ENCODE data around the gene MAPKAPK3.

MAPKAPK3 gene

GRCh38 chr3:50611464-50612233 is 5.3 kb upstream of the MAPKAPK3 start, which contains the start of gene CISH:
CISH (minus strand) TSS chr3:50611774; CDS start chr3:50611650, 124 bp downstream.
- Mint-ChIP-seq H3K4me1 (peaks cover 45% of the 10 kb centered on the region), H3K4me3 (peak within 1 kb of the TSS; percentile 89 to 95 (median 90)), H3K27me3 (ENCODE audit: low read depth) (no peaks in the 10 kb centered on the region), H3K27ac (peak within 1 kb of the TSS; percentile 92 to 99 (median 93)), H3K9me3 (no peaks in the 10 kb centered on the region), H3K36me3 (ENCODE audit: low read depth) (no peaks in the 10 kb centered on the region)
- peak; percentile 50 to 65 (median 62) for TF ChIP-seq CTCF (IDR thresholded peaks at IDR 0.05; ENCODE audit: unreplicated experiment in 3 of 3)

- Mint-ChIP-seq H3K4me3 (peak overlapping the region; percentile 89 to 95 (median 90)), H3K4me1 (peaks cover 45% of the 10 kb centered on the region), H3K9me3 (no peaks in the 10 kb centered on the region), H3K27ac (peak overlapping the region; percentile 92 to 99 (median 93)), H3K27me3 (ENCODE audit: low read depth) (no peaks in the 10 kb centered on the region), H3K36me3 (ENCODE audit: low read depth) (no peaks in the 10 kb centered on the region)
- TF ChIP-seq CTCF (IDR thresholded peaks at IDR 0.05; ENCODE audit: unreplicated experiment in 3 of 3) = no peak
Observed at GRCh38 chr3:50612234-50612882, 4.6 kb upstream of the MAPKAPK3 start.

- Mint-ChIP-seq H3K27ac (peak overlapping the region; percentile 92 to 99 (median 93)), H3K27me3 (ENCODE audit: low read depth) (no peaks in the 10 kb centered on the region), H3K36me3 (ENCODE audit: low read depth) (no peaks in the 10 kb centered on the region), H3K4me1 (peaks cover 45% of the 10 kb centered on the region), H3K4me3 (peak overlapping the region; percentile 89 to 95 (median 90)), H3K9me3 (no peaks in the 10 kb centered on the region)
- no peak for TF ChIP-seq CTCF (IDR thresholded peaks at IDR 0.05; ENCODE audit: unreplicated experiment in 3 of 3)
Observed at GRCh38 chr3:50612970-50613846, 3.7 kb upstream of the MAPKAPK3 start.

- TF ChIP-seq CTCF (IDR thresholded peaks at IDR 0.05; ENCODE audit: unreplicated experiment in 3 of 3) = no peak
- Mint-ChIP-seq H3K36me3 (ENCODE audit: low read depth) (peaks cover under 1% of the 10 kb centered on the region), H3K27ac (no peak overlapping the region), H3K27me3 (ENCODE audit: low read depth) (peaks cover 1% of the 10 kb centered on the region), H3K4me1 (peaks cover 36% of the 10 kb centered on the region), H3K9me3 (no peaks in the 10 kb centered on the region), H3K4me3 (peak overlapping the region in 2 of 3 experiments; percentile 56 to 72)
Observed at GRCh38 chr3:50615190-50615589, 1.8 kb upstream of the MAPKAPK3 start.

- Mint-ChIP-seq H3K27ac (peak overlapping the region; percentile 9 to 76 (median 43)), H3K4me1 (peaks cover 38% of the 10 kb centered on the region), H3K4me3 (peak overlapping the region; percentile 78 to 85 (median 80)), H3K36me3 (ENCODE audit: low read depth) (peaks cover 7% of the 10 kb centered on the region), H3K9me3 (no peaks in the 10 kb centered on the region), H3K27me3 (ENCODE audit: low read depth) (peaks cover 3% of the 10 kb centered on the region)
- TF ChIP-seq CTCF (IDR thresholded peaks at IDR 0.05; ENCODE audit: unreplicated experiment in 3 of 3) = peak; percentile 99 to 100 (median 99)
Observed at GRCh38 chr3:50616003-50616769, 765 bp upstream of the MAPKAPK3 start.
